Urinary bladder (tissue), 4 donors: ENCODE data around the gene HCST. TPM values are rescaled to one million over a fixed set of nuclear protein-coding genes. Genes with fewer than 3 reads are reported as not detected.
"Not testable (repeated sequence)": the region's sequence is repeated elsewhere in the genome, so short reads cannot be mapped to it uniquely, and the experiment has no call there.

Source experiments
- DNase-seq: peaks from one replicate; pipeline ENCODE4 v3.0.0-alpha.2; 2015; ENCODE audit errors: extremely low spot score
- H3K27ac ChIP-seq: one replicate; pipeline ENCODE4 v1.5.1; 2013; ENCODE audit warnings: low read depth, mild to moderate bottlenecking, moderate library complexity
- H3K36me3 ChIP-seq: one replicate; pipeline ENCODE4 v1.6.1; 2013; ENCODE audit warnings: mild to moderate bottlenecking, moderate library complexity; ENCODE audit not compliant: insufficient read depth
- H3K4me1 ChIP-seq: one replicate; pipeline ENCODE4 v1.6.1; 2013; ENCODE audit warnings: mild to moderate bottlenecking, moderate library complexity; ENCODE audit not compliant: insufficient read depth
- H3K4me3 ChIP-seq: one replicate; pipeline ENCODE4 v1.5.1; 2013; ENCODE audit warnings: low read depth, low read length
- WGBS: extraction: QIAGEN DNeasy Blood & Tissue Kit; methylation state at CpG from one replicate; pipeline ENCODE4 v1.1.7; 2013; 5-methylcytosine and 5-hydroxymethylcytosine counted together
- polyA plus RNA-seq: library from polyadenylated mRNA; stranded (reverse); fragments of 200-250 nt; gene quantifications from one replicate; pipeline ENCODE4 v1.2.3, GENCODE V29; 2013
- total RNA-seq: library from RNA; depleted of rRNA; stranded (reverse); fragments of >200 nt; gene quantifications from one replicate; pipeline ENCODE4 v1.2.3, GENCODE V29; 2014
- donor health status: healthy with polysubstance abuse.
- donor health status: healthy.

Gene HCST
- total and polyA plus RNA-seq, 2 donors: 6.7 to 17.3 TPM

GRCh38 chr19:35903550-35904179 is 1.3 kb downstream of the HCST start:
- Histone ChIP-seq H3K4me1 (no peaks in the 10 kb centered on the region), H3K4me3 (no peak overlapping the region), H3K36me3 (no peaks in the 10 kb centered on the region), H3K27ac (no peak overlapping the region)
- DNase-seq: no peak
- 5% methylated on average over 24 of the region's 24 CpGs for WGBS

- Histone ChIP-seq H3K36me3 (no peaks in the 10 kb centered on the region), H3K4me3 (no peak overlapping the region), H3K27ac (no peak overlapping the region), H3K4me1 (no peaks in the 10 kb centered on the region)
- WGBS: 88% methylated on average over 10 of the region's 10 CpGs
- DNase-seq: no peak
Measured at GRCh38 chr19:35904311-35905068, 2.2 kb downstream of the HCST start.

GRCh38 chr19:35905178-35905727 is 2.9 kb downstream of the HCST start:
- Histone ChIP-seq H3K4me1 (no peaks in the 10 kb centered on the region), H3K4me3 (no peak overlapping the region), H3K36me3 (no peaks in the 10 kb centered on the region), H3K27ac (no peak overlapping the region)
- no peak for DNase-seq
- 66% methylated on average over 6 of the region's 6 CpGs for WGBS

GRCh38 chr19:35907377-35907745 is 5.0 kb downstream of the HCST start:
- 35% methylated on average over 12 of the region's 12 CpGs for WGBS
- no peak for DNase-seq
- no peaks in the 10 kb centered on the region for H3K4me1 ChIP-seq
- H3K36me3 ChIP-seq: no peaks in the 10 kb centered on the region
- H3K27ac ChIP-seq: no peak overlapping the region
- H3K4me3 ChIP-seq: no peak overlapping the region

GRCh38 chr19:35908010-35908441 is 5.7 kb downstream of the HCST start, which contains the start of gene TYROBP:
Gene TYROBP (minus strand): TSS chr19:35908295. CDS start chr19:35908228, 67 bp downstream.
- no peak within 1 kb of the TSS for H3K27ac ChIP-seq
- no peak within 1 kb of the TSS for H3K4me3 ChIP-seq
- WGBS: 71% methylated on average over 9 of the region's 9 CpGs
- H3K4me1 ChIP-seq: no peaks in the 10 kb centered on the region
- H3K36me3 ChIP-seq: no peaks in the 10 kb centered on the region
- DNase-seq: no peak

GRCh38 chr19:35908973-35909683 is 6.8 kb downstream of the HCST start:
- WGBS: 70% methylated on average over 10 of the region's 10 CpGs
- no peak for DNase-seq
- no peak overlapping the region for H3K4me3 ChIP-seq
- no peaks in the 10 kb centered on the region for H3K36me3 ChIP-seq
- no peaks in the 10 kb centered on the region for H3K4me1 ChIP-seq
- no peak overlapping the region for H3K27ac ChIP-seq

GRCh38 chr19:35909684-35910035 is 7.3 kb downstream of the HCST start:
- H3K4me1 ChIP-seq: no peaks in the 10 kb centered on the region
- 73% methylated on average over 6 of the region's 6 CpGs for WGBS
- no peak overlapping the region for H3K27ac ChIP-seq
- H3K36me3 ChIP-seq: no peaks in the 10 kb centered on the region
- no peak overlapping the region for H3K4me3 ChIP-seq
- no peak for DNase-seq

- DNase-seq, H3K27ac ChIP-seq, H3K4me1 ChIP-seq, H3K36me3 ChIP-seq, H3K4me3 ChIP-seq: not testable (repeated sequence)
- whole genome bisulfite sequencing: 91% methylated on average over 14 of the region's 14 CpGs
Measured at GRCh38 chr19:35910355-35910754, 8.0 kb downstream of the HCST start.

GRCh38 chr19:35911173-35911572 is 8.8 kb downstream of the HCST start:
- no peak overlapping the region for H3K27ac ChIP-seq
- WGBS: 53% methylated on average over 3 of the region's 3 CpGs
- H3K4me1 ChIP-seq: no peaks in the 10 kb centered on the region
- no peak overlapping the region for H3K4me3 ChIP-seq
- no peaks in the 10 kb centered on the region for H3K36me3 ChIP-seq
- DNase-seq: no peak

GRCh38 chr19:35911790-35912189 is 9.5 kb downstream of the HCST start:
- Histone ChIP-seq H3K27ac (no peak overlapping the region), H3K4me3 (no peak overlapping the region), H3K4me1 (no peaks in the 10 kb centered on the region), H3K36me3 (no peaks in the 10 kb centered on the region)
- DNase-seq: no peak
- 54% methylated on average over 5 of the region's 5 CpGs for WGBS

GRCh38 chr19:35913589-35913988 is 11.3 kb downstream of the HCST start:
- Histone ChIP-seq H3K4me1 (no peaks in the 10 kb centered on the region), H3K4me3 (no peak overlapping the region), H3K36me3 (no peaks in the 10 kb centered on the region), H3K27ac (no peak overlapping the region)
- WGBS: 49% methylated on average over 7 of the region's 7 CpGs
- no peak for DNase-seq

- DNase-seq: no peak
- Histone ChIP-seq H3K36me3 (no peaks in the 10 kb centered on the region), H3K4me1 (no peaks in the 10 kb centered on the region), H3K4me3 (no peak overlapping the region), H3K27ac (no peak overlapping the region)
- 69% methylated on average over 3 of the region's 3 CpGs for WGBS
Measured at GRCh38 chr19:35915443-35915842, 13.1 kb downstream of the HCST start.

- H3K27ac ChIP-seq: no peak overlapping the region
- WGBS: 91% methylated on average over 11 of the region's 11 CpGs
- no peaks in the 10 kb centered on the region for H3K36me3 ChIP-seq
- H3K4me1 ChIP-seq: no peaks in the 10 kb centered on the region
- no peak overlapping the region for H3K4me3 ChIP-seq
- DNase-seq: no peak
Measured at GRCh38 chr19:35919306-35919705, 17.0 kb downstream of the HCST start.

GRCh38 chr19:35921012-35921411 is 18.7 kb downstream of the HCST start:
- Histone ChIP-seq H3K36me3 (no peaks in the 10 kb centered on the region), H3K4me3 (no peak overlapping the region), H3K27ac (no peak overlapping the region), H3K4me1 (no peaks in the 10 kb centered on the region)
- WGBS: 85% methylated on average over 6 of the region's 6 CpGs
- no peak for DNase-seq
